ENCODE results near the gene CHRFAM7A. TPM values are rescaled to one million over a fixed set of nuclear protein-coding genes. Genes with fewer than 3 reads are reported as not detected.
"Not testable (repeated sequence)": the region's sequence is repeated elsewhere in the genome, so short reads cannot be mapped to it uniquely, and the experiment has no call there.

The CHRFAM7A gene
- polyA plus RNA-seq, 1 experiment = not detected

DNA sequence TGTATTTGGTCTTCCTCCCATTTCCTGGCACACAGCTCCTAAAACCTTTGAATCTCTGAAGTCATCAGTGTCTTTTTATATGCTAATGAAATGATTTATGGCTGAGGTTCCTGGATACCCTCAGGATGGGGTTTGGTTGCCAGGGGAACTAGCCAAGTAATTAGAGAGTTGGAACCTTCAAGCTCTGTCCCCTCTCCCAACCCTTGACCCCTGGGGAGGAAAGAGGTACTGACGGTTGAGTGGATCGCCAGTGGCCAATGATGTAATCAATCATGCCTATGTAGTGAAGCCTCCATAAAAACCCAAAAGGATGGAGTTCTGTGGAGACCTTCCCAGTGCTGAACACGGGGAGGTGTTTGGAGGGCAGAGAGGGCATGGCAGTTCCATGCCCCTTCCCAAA lies 25.1 kb downstream of the CHRFAM7A start:
- H3K36me3 ChIP-seq (ENCODE audit: control insufficient read depth, insufficient read depth, low read length); POLR2A ChIA-PET; CTCF ChIA-PET: not testable (repeated sequence)

DNA sequence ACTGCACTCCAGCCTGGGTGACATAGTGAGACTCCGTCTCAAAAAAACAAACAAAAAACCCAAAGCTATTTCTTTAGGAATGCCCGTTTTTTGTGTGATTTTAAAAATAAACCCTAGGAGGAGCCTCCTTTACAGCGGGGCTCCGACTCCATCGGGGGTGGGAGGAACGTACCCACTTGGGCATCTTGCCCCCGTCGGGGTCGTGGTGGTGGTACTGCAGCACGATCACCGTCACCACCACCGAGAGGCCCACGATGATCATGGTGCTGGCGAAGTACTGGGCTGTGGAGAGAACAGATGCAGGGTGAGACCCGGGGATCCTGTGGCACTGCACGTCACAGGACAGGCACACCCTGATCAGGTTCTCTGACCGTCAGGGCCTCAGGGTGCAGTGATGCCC lies 26.1 kb downstream of the CHRFAM7A start:
- H3K27me3 ChIP-seq (ENCODE audit: control insufficient read depth, insufficient read depth, low read length); CTCF ChIA-PET; POLR2A ChIA-PET; H3K36me3 ChIP-seq (ENCODE audit: control insufficient read depth, insufficient read depth, low read length); H3K4me3 ChIP-seq (ENCODE audit: low read depth, low read length); DNase-seq (ENCODE audit: low read depth): not testable (repeated sequence)

More for the DNA sequence above, 25.1 kb downstream of the CHRFAM7A start:
- not testable (repeated sequence) for H3K4me3 ChIP-seq (ENCODE audit: low read depth, low read length); DNase-seq (ENCODE audit: low read depth); H3K27me3 ChIP-seq (ENCODE audit: control insufficient read depth, insufficient read depth, low read length)

DNA sequence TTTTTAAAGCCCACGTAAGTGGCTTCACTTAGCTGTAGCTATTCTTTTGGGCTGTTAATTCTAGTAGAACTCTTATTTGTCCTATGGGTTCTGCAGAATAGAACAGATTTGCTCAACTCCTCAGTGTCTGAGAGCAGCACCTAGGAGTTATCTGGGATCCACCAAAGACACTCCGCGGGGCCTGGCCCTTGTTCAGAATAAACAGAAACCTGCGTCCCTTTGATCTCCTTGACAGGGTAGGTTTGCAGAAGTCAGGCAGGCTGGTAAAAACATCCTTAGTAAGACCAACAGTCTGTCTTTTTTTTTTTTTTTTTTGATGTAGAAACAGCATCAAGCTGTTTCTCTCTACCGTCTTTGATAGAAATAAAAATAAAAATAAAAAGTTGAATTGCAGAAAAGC lies 31.9 kb downstream of the CHRFAM7A start:
- H3K4me3 ChIP-seq (ENCODE audit: low read depth, low read length); CTCF ChIA-PET; DNase-seq (ENCODE audit: low read depth); H3K27me3 ChIP-seq (ENCODE audit: control insufficient read depth, insufficient read depth, low read length); POLR2A ChIA-PET; H3K36me3 ChIP-seq (ENCODE audit: control insufficient read depth, insufficient read depth, low read length): not testable (repeated sequence)

DNA sequence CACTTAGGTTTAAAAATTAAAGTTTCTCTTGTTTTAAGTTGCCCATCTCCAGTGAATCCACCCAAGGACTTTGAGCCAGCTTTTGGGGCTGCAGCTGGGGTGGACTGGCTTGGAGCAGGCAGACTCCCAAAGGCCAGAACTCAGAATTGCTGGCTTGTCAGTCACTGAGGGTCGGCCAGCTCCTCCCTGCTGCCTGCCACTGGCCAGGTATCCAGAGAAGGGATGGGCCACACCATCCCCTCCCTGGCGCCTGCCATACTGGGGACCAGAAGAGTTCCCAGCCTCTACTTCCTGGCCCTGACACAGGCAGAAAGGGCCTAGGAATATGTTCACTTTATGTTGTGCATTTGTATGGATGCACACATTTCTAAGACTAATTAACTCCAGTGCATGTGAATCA lies 32.4 kb downstream of the CHRFAM7A start:
- POLR2A ChIA-PET; H3K4me3 ChIP-seq (ENCODE audit: low read depth, low read length); H3K36me3 ChIP-seq (ENCODE audit: control insufficient read depth, insufficient read depth, low read length); H3K27me3 ChIP-seq (ENCODE audit: control insufficient read depth, insufficient read depth, low read length); CTCF ChIA-PET; DNase-seq (ENCODE audit: low read depth): not testable (repeated sequence)

DNA sequence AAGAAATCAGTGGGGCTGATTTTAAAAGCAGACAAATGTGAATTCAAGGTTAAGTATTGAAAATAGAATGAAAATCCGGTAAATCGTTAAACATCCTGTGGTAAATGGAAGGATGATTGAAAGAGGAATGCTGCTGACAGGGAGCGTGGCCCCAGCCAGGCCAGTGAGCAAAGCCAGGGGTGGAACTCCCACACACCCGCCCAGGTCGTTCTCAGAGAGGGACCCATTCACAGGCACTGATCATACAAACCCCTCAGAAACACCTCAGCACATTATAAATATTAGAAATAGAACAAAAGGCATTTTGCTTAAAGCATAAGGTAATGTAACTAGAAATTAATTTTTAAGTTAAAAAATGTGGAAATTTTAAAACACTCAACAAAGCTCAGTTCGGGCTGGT lies 38.3 kb downstream of the CHRFAM7A start:
- CTCF ChIA-PET; H3K4me3 ChIP-seq (ENCODE audit: low read depth, low read length); POLR2A ChIA-PET; H3K27me3 ChIP-seq (ENCODE audit: control insufficient read depth, insufficient read depth, low read length); DNase-seq (ENCODE audit: low read depth); H3K36me3 ChIP-seq (ENCODE audit: control insufficient read depth, insufficient read depth, low read length): not testable (repeated sequence)

DNA sequence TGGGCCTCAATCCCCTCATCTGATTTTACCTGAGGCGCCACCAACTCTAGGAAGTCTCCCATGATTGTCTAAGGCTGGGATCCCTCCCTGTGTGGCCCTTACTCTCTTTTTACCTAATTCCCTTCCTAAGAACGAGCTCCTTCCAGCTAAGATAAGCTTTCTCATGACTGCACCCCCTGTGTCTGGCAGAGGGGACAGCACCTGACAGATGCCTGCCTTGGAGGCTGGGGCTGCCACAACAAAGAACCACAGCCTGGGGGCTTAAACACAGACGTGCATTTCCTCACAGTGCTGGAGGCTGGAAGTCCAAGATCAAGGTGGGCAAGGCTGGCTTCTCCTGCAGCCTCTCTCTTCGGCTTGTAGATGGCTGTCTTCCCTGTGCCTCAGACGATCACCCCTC lies 43.5 kb downstream of the CHRFAM7A start:
- H3K4me3 ChIP-seq (ENCODE audit: low read depth, low read length); H3K36me3 ChIP-seq (ENCODE audit: control insufficient read depth, insufficient read depth, low read length); H3K27me3 ChIP-seq (ENCODE audit: control insufficient read depth, insufficient read depth, low read length); POLR2A ChIA-PET; DNase-seq (ENCODE audit: low read depth); CTCF ChIA-PET: not testable (repeated sequence)

DNA sequence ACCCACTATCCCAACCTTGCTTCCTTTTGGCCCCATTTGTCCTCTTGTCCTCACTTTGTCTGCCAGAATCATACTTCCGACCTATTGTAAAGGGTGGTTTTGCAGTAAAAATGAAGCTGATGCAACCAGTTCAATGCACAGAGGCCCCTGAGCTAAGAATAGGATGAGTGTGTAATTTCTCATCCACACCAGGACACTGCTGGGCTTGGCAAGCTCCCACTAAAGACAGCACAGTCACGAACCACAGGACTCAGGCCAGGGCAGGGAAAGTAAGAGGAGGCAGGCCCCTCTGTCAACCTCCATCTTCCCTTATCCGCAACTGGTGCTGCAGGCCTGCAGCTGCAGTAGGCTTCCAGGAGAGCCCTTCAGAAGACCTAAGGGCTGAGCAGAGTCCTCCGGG lies 56.8 kb downstream of the CHRFAM7A start:
- CTCF ChIA-PET; POLR2A ChIA-PET; H3K4me3 ChIP-seq (ENCODE audit: low read depth, low read length); DNase-seq (ENCODE audit: low read depth); H3K27me3 ChIP-seq (ENCODE audit: control insufficient read depth, insufficient read depth, low read length); H3K36me3 ChIP-seq (ENCODE audit: control insufficient read depth, insufficient read depth, low read length): not testable (repeated sequence)

DNA sequence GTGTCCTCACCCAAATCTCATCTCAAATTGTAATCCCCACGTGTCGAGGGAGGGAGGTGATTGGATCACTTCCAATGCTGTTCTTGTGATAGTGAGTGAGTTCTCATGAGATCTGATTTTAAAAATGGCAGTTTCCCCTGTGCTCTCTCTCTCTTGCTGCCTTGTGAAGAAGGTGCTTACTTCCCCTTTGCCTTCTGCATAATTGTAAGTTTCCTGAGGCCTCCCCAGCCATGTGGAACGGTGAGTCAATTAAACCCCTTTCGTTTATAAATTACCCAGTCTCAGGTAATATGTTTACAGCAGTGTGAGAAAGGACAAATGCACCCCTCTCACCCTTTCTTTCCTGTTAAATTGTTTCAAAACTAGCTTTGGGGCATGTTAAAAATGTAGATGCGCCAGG lies 59.2 kb downstream of the CHRFAM7A start:
- H3K27me3 ChIP-seq (ENCODE audit: control insufficient read depth, insufficient read depth, low read length); POLR2A ChIA-PET; DNase-seq (ENCODE audit: low read depth); H3K4me3 ChIP-seq (ENCODE audit: low read depth, low read length); CTCF ChIA-PET; H3K36me3 ChIP-seq (ENCODE audit: control insufficient read depth, insufficient read depth, low read length): not testable (repeated sequence)

DNA sequence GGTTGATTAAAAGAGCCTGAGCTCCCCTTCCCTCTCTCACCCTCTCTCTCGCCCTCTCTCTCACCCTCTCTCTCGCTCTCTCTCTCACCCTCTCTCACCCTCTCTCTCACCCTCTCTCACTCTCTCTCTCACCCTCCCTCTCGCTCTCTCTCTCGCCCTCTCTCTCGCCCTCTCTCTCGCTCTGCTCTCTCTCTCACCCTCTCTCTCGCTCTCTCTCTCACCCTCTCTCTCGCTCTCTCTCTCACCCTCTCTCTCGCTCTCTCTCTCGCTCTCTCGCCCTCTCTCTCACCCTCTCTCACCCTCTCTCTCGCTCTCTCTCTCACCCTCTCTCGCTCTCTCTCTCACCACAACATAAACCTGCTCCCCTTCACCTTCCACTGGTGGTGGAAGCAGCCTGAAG lies 67.2 kb downstream of the CHRFAM7A start:
- H3K36me3 ChIP-seq (ENCODE audit: control insufficient read depth, insufficient read depth, low read length); H3K4me3 ChIP-seq (ENCODE audit: low read depth, low read length); POLR2A ChIA-PET; DNase-seq (ENCODE audit: low read depth); CTCF ChIA-PET; H3K27me3 ChIP-seq (ENCODE audit: control insufficient read depth, insufficient read depth, low read length): not testable (repeated sequence)

DNA sequence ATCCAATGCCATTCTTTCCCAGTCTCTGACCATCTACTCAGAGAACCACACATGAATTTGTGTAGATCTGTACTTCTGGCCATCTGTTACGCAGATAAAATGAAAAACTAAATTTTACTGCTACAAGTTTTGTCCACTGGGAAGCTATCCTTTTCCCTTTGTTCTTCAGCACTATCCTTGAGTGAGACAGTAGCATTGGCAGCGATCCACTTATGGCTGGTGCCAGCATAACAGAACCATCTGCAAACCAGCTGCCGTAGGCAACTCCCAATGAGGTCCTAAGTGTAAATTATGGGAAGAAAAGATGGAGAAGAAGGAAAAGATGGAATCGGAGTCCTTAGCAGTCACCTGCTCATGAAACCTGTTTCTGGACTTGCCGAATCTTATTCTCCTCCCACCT lies 72.3 kb downstream of the CHRFAM7A start:
- H3K27me3 ChIP-seq (ENCODE audit: control insufficient read depth, insufficient read depth, low read length); H3K36me3 ChIP-seq (ENCODE audit: control insufficient read depth, insufficient read depth, low read length); CTCF ChIA-PET; POLR2A ChIA-PET; DNase-seq (ENCODE audit: low read depth); H3K4me3 ChIP-seq (ENCODE audit: low read depth, low read length): not testable (repeated sequence)

DNA sequence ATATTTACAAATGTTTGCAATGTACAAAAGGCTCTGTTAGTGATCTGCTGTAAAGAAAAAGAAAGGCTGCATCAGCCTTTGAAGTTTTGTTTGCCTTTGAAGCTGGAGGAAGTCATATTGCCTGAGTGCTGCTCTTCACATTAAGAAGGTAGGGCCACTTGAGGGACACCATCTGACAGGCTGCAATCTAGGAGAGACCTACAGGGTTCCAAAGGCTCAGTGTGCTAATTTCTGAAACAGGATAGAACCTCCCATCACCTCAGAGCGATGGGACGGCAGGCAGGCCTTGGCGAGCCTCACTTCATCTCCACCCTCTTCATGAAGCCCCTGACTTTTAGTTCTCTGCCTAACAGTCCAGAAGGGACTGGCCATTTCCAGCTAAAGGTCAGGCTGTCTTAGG lies 77.6 kb downstream of the CHRFAM7A start:
- H3K27me3 ChIP-seq (ENCODE audit: control insufficient read depth, insufficient read depth, low read length); H3K4me3 ChIP-seq (ENCODE audit: low read depth, low read length); POLR2A ChIA-PET; H3K36me3 ChIP-seq (ENCODE audit: control insufficient read depth, insufficient read depth, low read length); DNase-seq (ENCODE audit: low read depth); CTCF ChIA-PET: not testable (repeated sequence)

DNA sequence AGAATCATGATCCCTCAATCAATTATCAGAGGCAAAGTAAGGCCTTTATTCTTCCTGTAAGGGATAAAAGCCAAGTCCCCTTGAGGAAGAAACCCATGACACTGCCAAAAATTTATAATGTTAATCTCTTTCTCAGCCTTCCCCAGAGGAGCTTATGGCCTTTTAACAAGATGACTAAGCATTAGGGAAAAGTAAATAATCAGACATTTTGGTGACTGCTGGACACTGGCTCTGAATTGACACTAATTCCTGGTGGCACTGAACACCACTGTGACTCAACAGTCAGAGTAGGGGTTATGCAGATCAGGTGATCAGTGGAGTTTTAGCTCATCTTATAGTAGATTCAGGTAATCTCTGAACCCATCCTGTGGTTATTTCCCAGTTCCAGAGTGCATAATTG lies 82.8 kb downstream of the CHRFAM7A start:
- H3K36me3 ChIP-seq (ENCODE audit: control insufficient read depth, insufficient read depth, low read length); H3K4me3 ChIP-seq (ENCODE audit: low read depth, low read length); POLR2A ChIA-PET; CTCF ChIA-PET; DNase-seq (ENCODE audit: low read depth); H3K27me3 ChIP-seq (ENCODE audit: control insufficient read depth, insufficient read depth, low read length): not testable (repeated sequence)

Measured in BJ (cell line).